Activated CD8-positive, alpha-beta T cell treated with anti-CD3 and anti-CD28 coated beads for 36 hours (primary cell): Measurements from ENCODE around the gene IFITM5. TPM values are rescaled to one million over a fixed set of nuclear protein-coding genes. Genes with fewer than 3 reads are reported as not detected.

ENCODE experiments used
- ATAC-seq: fragments of 200-7000 bp; cut with Tn5 transposase; one replicate; pipeline ENCODE4 v1.10.0; 2021; ENCODE audit warnings: mild to moderate bottlenecking, moderate library complexity
- CTCF ChIA-PET: fragments of 350-600 bp; sonication (Branson Sonifier 250); formaldehyde crosslinking; loops from one replicate; lab custom pipeline; 2021; ENCODE audit warnings: antibody characterized with exemption; lab: Charles Lee
- POLR2A ChIA-PET: fragments of 350-600 bp; sonication (Branson Sonifier 250); formaldehyde crosslinking; loops from one replicate; lab custom pipeline; 2021; ENCODE audit warnings: antibody characterized with exemption; lab: Charles Lee
- DNase-seq: peaks from one replicate; pipeline ENCODE4 v3.0.0-alpha.2; 2020
- H3K27ac Mint-ChIP-seq: one replicate; pipeline ENCODE4 v1.8.0; 2021; ENCODE audit warnings: mild to moderate bottlenecking, mixed read lengths
- H3K27me3 Mint-ChIP-seq: one replicate; pipeline ENCODE4 v1.8.0; 2021; ENCODE audit warnings: mixed read lengths
- H3K36me3 Mint-ChIP-seq: one replicate; pipeline ENCODE4 v1.8.0; 2021; ENCODE audit warnings: low read depth, mixed read lengths
- H3K4me1 Mint-ChIP-seq: one replicate; pipeline ENCODE4 v1.8.0; 2021; ENCODE audit warnings: low read depth, mixed read lengths
- H3K4me3 Mint-ChIP-seq: one replicate; pipeline ENCODE4 v1.8.0; 2021; ENCODE audit warnings: mild to moderate bottlenecking, moderate library complexity, mixed read lengths
- H3K9me3 Mint-ChIP-seq: one replicate; pipeline ENCODE4 v1.8.0; 2021; ENCODE audit warnings: mixed read lengths
- intact Hi-C: fragments of 100-400 bp; cut with micrococcal nuclease; formaldehyde crosslinking; loops from one replicate; pipeline ENCODE4 v1.10.0; 2022
- total RNA-seq, 2 experiments: library from RNA; stranded (reverse); gene quantifications; one replicate each; pipeline ENCODE4 v1.2.3, GENCODE V29; 2021
- TF ChIP-seq, protein P1 (sequence below): fragments of 200-600 bp; IDR thresholded peaks from one replicate; pipeline ENCODE4 v1.8.0; 2022; ENCODE audit warnings: antibody characterized with exemption, mild to moderate bottlenecking

The IFITM5 gene
- total RNA-seq, 2 experiments from 2014 or later = not detected

DNA sequence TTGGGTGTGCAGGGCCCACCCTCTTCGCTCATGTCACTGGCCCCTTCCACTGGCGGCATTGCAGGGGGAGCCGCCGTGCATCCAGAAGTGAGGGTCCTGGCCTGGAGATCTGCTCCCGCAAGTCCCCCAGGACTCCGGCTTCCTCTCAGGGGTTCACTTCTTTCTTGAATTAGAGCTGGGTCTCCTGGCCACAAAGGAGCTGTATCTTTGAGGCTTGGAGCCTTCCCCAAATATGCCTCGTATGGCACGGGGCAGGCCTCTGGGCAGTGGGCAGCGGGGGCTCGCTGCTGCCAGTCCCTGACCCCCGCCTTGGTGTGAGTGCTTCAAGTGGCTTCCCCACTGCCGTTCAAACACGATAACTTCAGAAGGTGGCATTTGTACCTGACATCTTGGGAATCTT lies 28.7 kb upstream of the IFITM5 start:
- Mint-ChIP-seq H3K4me3 (no peak overlapping the region), H3K4me1 (peaks cover 76% of the 10 kb centered on the region), H3K9me3 (peaks cover 2% of the 10 kb centered on the region), H3K36me3 (peaks cover 3% of the 10 kb centered on the region), H3K27me3 (no peaks in the 10 kb centered on the region), H3K27ac (no peak overlapping the region)
- no peak for ATAC-seq
- no peak for DNase-seq
- ChIA-PET CTCF (interaction anchor here (1.0 to 1.9 kb wide), 5 partner anchors 11 to 123 kb away, joined by 3 to 9 read pairs (median 3); no protein-coding TSS in a partner anchor), POLR2A (interaction anchor here (0.6 to 5.8 kb wide), 5 partner anchors 8 to 61 kb away, joined by 3 to 41 read pairs (median 23); no protein-coding TSS in a partner anchor)
- TF ChIP-seq, protein P1, sequence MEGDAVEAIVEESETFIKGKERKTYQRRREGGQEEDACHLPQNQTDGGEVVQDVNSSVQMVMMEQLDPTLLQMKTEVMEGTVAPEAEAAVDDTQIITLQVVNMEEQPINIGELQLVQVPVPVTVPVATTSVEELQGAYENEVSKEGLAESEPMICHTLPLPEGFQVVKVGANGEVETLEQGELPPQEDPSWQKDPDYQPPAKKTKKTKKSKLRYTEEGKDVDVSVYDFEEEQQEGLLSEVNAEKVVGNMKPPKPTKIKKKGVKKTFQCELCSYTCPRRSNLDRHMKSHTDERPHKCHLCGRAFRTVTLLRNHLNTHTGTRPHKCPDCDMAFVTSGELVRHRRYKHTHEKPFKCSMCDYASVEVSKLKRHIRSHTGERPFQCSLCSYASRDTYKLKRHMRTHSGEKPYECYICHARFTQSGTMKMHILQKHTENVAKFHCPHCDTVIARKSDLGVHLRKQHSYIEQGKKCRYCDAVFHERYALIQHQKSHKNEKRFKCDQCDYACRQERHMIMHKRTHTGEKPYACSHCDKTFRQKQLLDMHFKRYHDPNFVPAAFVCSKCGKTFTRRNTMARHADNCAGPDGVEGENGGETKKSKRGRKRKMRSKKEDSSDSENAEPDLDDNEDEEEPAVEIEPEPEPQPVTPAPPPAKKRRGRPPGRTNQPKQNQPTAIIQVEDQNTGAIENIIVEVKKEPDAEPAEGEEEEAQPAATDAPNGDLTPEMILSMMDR = no peak
- intact Hi-C loops = no loop called here

DNA sequence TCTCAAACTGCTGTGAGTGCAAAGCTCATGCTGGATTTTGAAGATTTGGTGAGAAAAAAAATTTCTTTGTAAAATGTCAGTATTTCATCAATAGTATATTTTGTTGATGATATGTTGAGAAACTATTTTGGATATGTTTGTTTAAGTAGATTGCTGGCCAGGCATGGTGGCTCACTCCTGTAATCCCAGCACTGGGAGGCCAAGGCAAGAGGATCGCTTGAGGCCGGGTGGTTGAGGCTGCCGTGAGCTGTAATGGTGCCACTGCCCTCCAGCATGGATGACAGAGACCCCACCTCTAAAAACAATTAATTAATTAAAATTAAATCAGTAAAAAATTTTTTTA lies 28.2 kb upstream of the IFITM5 start:
- intact Hi-C loops = no loop called here

DNA sequence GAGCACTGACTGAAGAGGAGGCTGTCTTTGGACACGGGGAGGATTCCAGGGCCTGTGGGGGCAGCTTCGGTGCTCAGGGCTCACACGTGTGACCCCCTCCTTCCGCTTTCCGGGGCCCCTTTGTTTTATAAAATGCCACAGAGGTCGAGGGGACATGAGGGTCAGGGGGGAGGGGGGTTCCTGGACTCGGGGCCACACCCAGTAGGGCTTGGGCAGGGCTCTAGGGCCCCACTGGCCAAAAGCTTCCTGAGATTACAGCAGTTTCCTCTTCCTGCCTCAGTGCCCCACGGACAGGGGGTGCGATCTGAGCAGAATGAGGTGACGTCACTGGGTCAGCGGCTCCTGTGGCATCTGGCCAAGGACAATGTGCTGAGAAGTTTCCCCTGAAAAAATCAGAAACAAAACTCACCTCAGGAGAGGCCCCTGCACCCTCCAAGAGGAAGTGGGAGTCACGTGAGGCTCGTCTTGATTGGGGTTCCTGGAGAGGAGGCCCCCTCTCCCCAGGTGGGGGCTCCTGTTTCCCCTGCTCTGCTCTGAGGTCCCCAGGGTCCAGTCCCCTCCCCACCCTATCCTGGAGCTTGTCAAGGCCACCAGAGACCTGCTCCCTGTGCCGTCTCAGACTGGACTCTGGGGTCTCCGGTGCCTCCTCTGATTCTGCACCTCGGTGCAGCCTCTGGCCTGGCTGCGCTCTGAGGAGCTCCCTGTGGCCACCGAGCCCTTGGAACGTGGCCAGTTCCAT lies 27.7 kb upstream of the IFITM5 start:
- no peaks in the 10 kb centered on the region for H3K9me3 Mint-ChIP-seq
- no peaks in the 10 kb centered on the region for H3K27me3 Mint-ChIP-seq
- TF ChIP-seq, protein P1 = no peak
- H3K4me3 Mint-ChIP-seq = peak overlapping the region; percentile 72
- peak; percentile 62 for ATAC-seq
- CTCF ChIA-PET = interaction anchor here (1.0 to 1.9 kb wide), 9 partner anchors 10 to 124 kb away, joined by 3 to 9 read pairs (median 3); no protein-coding TSS in a partner anchor
- H3K4me1 Mint-ChIP-seq = peaks cover 73% of the 10 kb centered on the region
- POLR2A ChIA-PET = interaction anchor here (0.9 to 5.8 kb wide), 7 partner anchors 9 to 182 kb away, joined by 3 to 41 read pairs (median 4); no protein-coding TSS in a partner anchor
- H3K36me3 Mint-ChIP-seq = peaks cover 3% of the 10 kb centered on the region
- peak; percentile 94 for DNase-seq
- intact Hi-C loops = no loop called here
- H3K27ac Mint-ChIP-seq = peak overlapping the region; percentile 99

More for the DNA sequence above, 28.2 kb upstream of the IFITM5 start:
- Mint-ChIP-seq H3K9me3 (no peaks in the 10 kb centered on the region), H3K27ac (peak overlapping the region; percentile 99), H3K27me3 (no peaks in the 10 kb centered on the region), H3K36me3 (peaks cover 3% of the 10 kb centered on the region), H3K4me3 (peak overlapping the region; percentile 72), H3K4me1 (peaks cover 73% of the 10 kb centered on the region)
- DNase-seq = no peak
- CTCF ChIA-PET = interaction anchor here (1.0 to 1.9 kb wide), 8 partner anchors 11 to 123 kb away, joined by 3 to 9 read pairs (median 3); no protein-coding TSS in a partner anchor
- POLR2A ChIA-PET = interaction anchor here (0.6 to 5.8 kb wide), 6 partner anchors 9 to 60 kb away, joined by 3 to 41 read pairs (median 6); no protein-coding TSS in a partner anchor
- no peak for ATAC-seq
- TF ChIP-seq, protein P1 = no peak

DNA sequence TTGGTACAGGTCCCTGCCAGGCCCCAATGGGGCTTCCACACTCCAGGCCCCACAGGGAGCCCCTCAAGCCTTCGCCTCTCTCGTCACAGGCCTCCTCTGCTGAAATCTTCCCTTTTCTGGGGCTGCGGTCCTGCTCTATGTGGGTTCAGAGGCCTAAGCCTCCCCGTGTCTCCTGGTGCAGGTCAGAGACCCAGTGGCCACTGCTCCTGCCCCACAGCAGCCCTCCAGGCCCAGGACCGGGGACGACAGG lies 27.2 kb upstream of the IFITM5 start:
- Mint-ChIP-seq H3K9me3 (no peaks in the 10 kb centered on the region), H3K27ac (peak overlapping the region; percentile 99), H3K4me1 (peaks cover 68% of the 10 kb centered on the region), H3K36me3 (peaks cover 2% of the 10 kb centered on the region), H3K27me3 (no peaks in the 10 kb centered on the region), H3K4me3 (peak overlapping the region; percentile 72)
- ChIA-PET CTCF (interaction anchor here (1.2 to 1.9 kb wide), 5 partner anchors 10 to 29 kb away, joined by 3 to 9 read pairs (median 3); no protein-coding TSS in a partner anchor), POLR2A (interaction anchor here (0.9 to 5.8 kb wide), 7 partner anchors 10 to 183 kb away, joined by 3 to 41 read pairs (median 4); no protein-coding TSS in a partner anchor)
- no peak for DNase-seq
- intact Hi-C loops = no loop called here
- TF ChIP-seq, protein P1 = no peak
- ATAC-seq = peak; percentile 3
